GM06990 (cell line): ENCODE results near the gene SHISA5.
A peak's percentile ranks its signal among the peaks of the same experiment; 100 is the strongest.

Experiments
- DNase-seq: peaks from one replicate; pipeline ENCODE4 v3.0.0-alpha.2; 2011; ENCODE audit not compliant: insufficient read length; ENCODE audit errors: extremely low read depth
- H3K27me3 ChIP-seq: replicated peaks from 2 replicates; pipeline ENCODE4 v1.6.0; 2011; ENCODE audit warnings: low read length; ENCODE audit not compliant: control insufficient read depth, insufficient read depth
- H3K36me3 ChIP-seq: 2 replicates; pipeline ENCODE4 v1.5.1; 2011; ENCODE audit warnings: low read length; ENCODE audit not compliant: control insufficient read depth, insufficient read depth
- H3K4me3 ChIP-seq: replicated peaks from 2 replicates; pipeline ENCODE4 v1.5.1; 2011; ENCODE audit warnings: low read depth, mild to moderate bottlenecking, control low read depth, low read length
- TF ChIP-seq, protein P1 (sequence below): IDR thresholded peaks from 2 replicates; pipeline ENCODE4 v1.5.1; 2011; ENCODE audit warnings: low read length, control low read depth, mild to moderate bottlenecking, inconsistent platforms; ENCODE audit not compliant: insufficient read depth, poor library complexity, severe bottlenecking

The SHISA5 gene

DNA sequence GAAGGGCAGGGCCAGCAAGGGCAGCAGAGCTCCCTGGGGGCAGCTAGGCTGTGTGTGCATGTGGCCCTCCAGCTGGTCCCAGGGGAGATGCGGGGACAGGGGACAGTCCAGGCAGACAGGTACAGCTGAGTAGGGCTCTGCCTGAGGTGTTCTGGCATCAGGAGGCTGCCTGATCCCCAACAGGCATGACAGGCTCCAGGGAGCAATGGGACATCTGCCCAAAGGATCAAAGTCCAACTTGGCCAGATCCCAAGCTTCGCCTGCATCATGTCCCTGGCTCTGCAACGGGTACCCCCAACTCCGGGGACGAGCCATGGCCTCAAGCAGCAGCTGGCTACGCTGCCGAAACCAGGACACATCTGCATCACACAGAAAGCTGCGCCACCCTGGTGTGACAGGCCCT, 35.6 kb downstream of the SHISA5 start:
- Histone ChIP-seq H3K27me3 (no peaks in the 10 kb centered on the region), H3K4me3 (peak overlapping the region; percentile 72; the same call in 1 of the 2 replicates), H3K36me3 (peaks cover 29% of the 10 kb centered on the region)
- no peak for DNase-seq
- TF ChIP-seq, protein P1, sequence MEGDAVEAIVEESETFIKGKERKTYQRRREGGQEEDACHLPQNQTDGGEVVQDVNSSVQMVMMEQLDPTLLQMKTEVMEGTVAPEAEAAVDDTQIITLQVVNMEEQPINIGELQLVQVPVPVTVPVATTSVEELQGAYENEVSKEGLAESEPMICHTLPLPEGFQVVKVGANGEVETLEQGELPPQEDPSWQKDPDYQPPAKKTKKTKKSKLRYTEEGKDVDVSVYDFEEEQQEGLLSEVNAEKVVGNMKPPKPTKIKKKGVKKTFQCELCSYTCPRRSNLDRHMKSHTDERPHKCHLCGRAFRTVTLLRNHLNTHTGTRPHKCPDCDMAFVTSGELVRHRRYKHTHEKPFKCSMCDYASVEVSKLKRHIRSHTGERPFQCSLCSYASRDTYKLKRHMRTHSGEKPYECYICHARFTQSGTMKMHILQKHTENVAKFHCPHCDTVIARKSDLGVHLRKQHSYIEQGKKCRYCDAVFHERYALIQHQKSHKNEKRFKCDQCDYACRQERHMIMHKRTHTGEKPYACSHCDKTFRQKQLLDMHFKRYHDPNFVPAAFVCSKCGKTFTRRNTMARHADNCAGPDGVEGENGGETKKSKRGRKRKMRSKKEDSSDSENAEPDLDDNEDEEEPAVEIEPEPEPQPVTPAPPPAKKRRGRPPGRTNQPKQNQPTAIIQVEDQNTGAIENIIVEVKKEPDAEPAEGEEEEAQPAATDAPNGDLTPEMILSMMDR: no peak

DNA sequence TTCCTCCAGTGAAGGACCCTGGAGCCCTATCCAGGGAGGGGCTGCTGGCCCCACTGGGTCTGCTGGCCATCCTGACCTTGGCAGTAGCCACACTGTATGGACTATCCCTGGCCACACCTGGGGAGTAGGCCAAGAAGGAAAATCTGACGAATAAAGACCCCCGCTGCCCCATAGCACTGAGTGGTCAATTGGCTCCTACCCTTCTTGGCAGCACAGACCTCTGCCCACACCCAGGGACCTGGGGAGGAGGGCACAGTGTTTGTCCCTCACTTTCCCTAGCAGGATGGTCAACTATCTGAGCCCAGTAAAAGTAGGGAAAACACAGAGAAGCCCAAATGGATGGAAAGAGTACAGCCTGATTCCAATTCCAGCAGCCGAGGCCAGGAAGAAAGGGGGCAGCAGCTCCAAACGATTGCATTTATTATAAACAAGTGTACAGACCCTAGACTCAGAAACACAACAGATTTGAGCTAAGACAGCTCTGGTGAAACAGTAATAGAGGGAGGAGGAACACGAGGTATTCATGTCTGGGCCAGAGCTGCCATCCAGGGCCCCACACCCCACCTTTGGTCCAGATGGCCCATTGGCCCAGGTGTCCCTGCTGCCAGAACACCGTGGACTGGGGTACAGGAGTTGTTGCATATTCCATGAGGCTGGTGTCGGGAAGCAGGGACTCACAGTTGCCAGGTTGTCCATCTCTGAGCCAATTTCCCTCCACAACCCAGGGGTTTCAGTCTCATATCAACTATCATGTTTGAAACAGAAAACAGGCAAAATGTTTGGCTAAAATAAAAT, 36.3 kb downstream of the SHISA5 start:
- Histone ChIP-seq H3K4me3 (peak overlapping the region; percentile 72), H3K36me3 (peaks cover 29% of the 10 kb centered on the region), H3K27me3 (no peaks in the 10 kb centered on the region)
- TF ChIP-seq, protein P1: no peak
- no peak for DNase-seq

DNA sequence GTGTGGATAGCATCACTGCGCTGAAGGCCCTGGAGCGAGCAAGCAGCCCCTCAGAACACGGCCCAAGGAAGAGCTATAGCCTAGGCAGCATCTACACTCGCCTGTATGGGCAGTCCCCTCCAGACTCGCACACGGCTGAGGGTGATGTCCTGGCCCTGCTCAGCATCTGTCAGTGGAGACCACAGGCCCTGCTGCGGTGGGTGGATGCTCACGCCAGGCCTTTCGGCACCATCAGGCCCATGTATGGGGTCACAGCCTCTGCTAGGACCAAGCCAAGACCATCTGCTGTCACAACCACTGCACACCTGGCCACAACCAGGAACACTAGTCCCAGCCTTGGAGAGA, 36.9 kb downstream of the SHISA5 start:
- peak overlapping the region; percentile 72 for H3K4me3 ChIP-seq
- peaks cover 29% of the 10 kb centered on the region for H3K36me3 ChIP-seq
- DNase-seq: no peak
- TF ChIP-seq, protein P1: no peak
- no peaks in the 10 kb centered on the region for H3K27me3 ChIP-seq

DNA sequence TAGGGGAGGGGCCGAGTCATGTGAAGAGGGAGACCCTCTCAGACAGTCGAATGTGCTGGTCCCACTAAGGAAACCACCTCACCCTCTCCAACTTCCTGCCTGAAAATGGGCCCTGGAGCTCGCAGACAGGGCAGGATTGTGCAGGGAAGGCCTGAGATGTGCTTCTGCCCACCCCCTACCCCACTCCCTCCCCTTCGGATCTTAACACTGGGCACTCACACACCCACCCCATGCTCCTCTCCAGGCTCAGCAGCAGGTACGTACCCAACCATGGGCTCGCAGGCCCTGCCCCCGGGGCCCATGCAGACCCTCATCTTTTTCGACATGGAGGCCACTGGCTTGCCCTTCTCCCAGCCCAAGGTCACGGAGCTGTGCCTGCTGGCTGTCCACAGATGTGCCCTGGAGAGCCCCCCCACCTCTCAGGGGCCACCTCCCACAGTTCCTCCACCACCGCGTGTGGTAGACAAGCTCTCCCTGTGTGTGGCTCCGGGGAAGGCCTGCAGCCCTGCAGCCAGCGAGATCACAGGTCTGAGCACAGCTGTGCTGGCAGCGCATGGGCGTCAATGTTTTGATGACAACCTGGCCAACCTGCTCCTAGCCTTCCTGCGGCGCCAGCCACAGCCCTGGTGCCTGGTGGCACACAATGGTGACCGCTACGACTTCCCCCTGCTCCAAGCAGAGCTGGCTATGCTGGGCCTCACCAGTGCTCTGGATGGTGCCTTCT, 37.4 kb downstream of the SHISA5 start:
- peak overlapping the region; percentile 72 for H3K4me3 ChIP-seq
- no peaks in the 10 kb centered on the region for H3K27me3 ChIP-seq
- TF ChIP-seq, protein P1: no peak
- peaks cover 29% of the 10 kb centered on the region for H3K36me3 ChIP-seq
- DNase-seq: peak; percentile 60

DNA sequence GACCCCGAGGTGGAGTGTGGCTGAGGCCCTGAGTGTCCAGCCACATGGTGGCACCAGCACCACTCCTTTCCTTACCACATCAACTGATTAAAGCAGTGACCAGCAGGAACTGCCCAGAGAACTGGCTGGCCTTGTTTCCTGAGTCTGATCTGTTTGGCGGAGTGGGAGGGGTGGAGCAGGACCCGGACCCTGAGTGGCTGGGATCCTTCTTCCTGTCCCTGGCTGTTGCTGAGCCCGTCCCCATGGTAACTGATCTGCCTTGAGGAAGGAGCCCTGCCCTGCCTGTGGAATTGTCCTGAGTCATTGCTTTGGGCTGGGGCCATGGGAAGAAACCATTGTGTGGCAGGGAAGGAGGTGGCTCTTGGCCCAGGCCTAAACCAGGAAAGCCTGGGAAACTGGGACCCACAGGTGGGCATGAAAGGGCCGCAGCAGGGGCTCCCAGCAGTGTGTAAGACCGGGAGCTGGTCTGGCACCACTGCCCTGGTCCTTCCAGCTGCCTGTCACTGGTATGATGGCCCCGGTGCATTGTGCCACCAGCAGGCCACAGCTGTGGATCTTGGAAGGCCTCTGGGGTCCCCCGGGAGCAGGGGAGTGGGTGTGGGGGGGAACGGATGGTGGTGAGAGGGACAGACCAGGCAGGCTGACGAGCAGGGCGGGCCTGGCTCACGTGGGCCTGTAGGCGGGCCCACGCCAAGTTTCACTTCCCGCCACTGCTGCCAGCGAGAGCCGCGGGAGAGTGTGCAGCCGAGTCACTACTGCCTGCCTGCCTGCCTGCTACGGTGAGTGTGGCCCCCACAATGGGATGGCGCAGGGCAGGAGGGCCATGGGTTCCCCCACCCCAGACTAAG, 38.2 kb downstream of the SHISA5 start:
- H3K4me3 ChIP-seq: peak overlapping the region; percentile 72
- peak; percentile 88 for DNase-seq
- H3K36me3 ChIP-seq: peaks cover 33% of the 10 kb centered on the region

More for the DNA sequence above, 38.2 kb downstream of the SHISA5 start:
- no peaks in the 10 kb centered on the region for H3K27me3 ChIP-seq
- TF ChIP-seq, protein P1: peak; percentile 55
